ENCODE data around the gene GAS2L1.

GAS2L1 gene

DNA sequence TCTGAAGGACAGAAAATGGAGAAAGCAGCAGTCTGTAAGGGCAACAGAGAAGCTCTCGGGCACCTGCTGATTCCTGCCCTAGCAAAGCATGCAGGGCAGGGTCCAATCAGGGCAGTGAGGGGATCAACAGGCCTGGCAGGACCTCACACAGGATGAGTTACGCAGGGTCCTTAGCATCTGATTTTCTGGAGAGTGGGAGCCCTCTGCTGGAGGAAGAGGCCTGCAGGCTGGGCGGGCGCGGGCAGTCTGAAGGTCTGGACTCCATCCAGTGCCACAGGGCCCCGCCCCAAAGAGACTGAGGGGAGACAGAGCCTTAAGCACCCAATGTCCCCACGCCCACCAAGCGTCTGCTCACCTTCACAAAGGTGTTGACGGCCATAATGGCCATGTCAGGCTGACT lies 53.0 kb downstream of the GAS2L1 start:
- TF ChIP-seq, protein P1, sequence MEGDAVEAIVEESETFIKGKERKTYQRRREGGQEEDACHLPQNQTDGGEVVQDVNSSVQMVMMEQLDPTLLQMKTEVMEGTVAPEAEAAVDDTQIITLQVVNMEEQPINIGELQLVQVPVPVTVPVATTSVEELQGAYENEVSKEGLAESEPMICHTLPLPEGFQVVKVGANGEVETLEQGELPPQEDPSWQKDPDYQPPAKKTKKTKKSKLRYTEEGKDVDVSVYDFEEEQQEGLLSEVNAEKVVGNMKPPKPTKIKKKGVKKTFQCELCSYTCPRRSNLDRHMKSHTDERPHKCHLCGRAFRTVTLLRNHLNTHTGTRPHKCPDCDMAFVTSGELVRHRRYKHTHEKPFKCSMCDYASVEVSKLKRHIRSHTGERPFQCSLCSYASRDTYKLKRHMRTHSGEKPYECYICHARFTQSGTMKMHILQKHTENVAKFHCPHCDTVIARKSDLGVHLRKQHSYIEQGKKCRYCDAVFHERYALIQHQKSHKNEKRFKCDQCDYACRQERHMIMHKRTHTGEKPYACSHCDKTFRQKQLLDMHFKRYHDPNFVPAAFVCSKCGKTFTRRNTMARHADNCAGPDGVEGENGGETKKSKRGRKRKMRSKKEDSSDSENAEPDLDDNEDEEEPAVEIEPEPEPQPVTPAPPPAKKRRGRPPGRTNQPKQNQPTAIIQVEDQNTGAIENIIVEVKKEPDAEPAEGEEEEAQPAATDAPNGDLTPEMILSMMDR (IDR thresholded peaks at IDR 0.05): peak; percentile 45
- Histone ChIP-seq H3K36me3 (ENCODE audit: control insufficient read depth, insufficient read depth, low read length) (no peaks in the 10 kb centered on the region), H3K9ac (no peak overlapping the region)

More for the DNA sequence above, 53.0 kb downstream of the GAS2L1 start:
- Histone ChIP-seq H2AFZ (no peak overlapping the region), H3K9me3 (ENCODE audit: control insufficient read depth, low read length) (no peaks in the 10 kb centered on the region), H3K4me3 (ENCODE audit: low read depth, low read length) (no peak overlapping the region), H3K79me2 (no peaks in the 10 kb centered on the region), H3K27ac (no peak overlapping the region), H3K27me3 (ENCODE audit: control insufficient read depth, insufficient read depth, low read length) (no peaks in the 10 kb centered on the region), H3K4me2 (ENCODE audit: low read length) (no peak overlapping the region), H3K4me1 (no peaks in the 10 kb centered on the region)
